VCaP (cell line): Measurements from ENCODE around the gene AHCYL1.
A peak's percentile ranks its signal among the peaks of the same experiment; 100 is the strongest.

Source experiments
- H3K27ac ChIP-seq: fragments of 450-650 bp; 2 replicates; pipeline ENCODE4 v1.5.1; 2017
- TF ChIP-seq, protein P1 (sequence below): fragments of 450-650 bp; conservative IDR thresholded peaks from 2 replicates; pipeline ENCODE4 v1.5.1; 2017; ENCODE audit warnings: mild to moderate bottlenecking, moderate library complexity

Gene AHCYL1

DNA sequence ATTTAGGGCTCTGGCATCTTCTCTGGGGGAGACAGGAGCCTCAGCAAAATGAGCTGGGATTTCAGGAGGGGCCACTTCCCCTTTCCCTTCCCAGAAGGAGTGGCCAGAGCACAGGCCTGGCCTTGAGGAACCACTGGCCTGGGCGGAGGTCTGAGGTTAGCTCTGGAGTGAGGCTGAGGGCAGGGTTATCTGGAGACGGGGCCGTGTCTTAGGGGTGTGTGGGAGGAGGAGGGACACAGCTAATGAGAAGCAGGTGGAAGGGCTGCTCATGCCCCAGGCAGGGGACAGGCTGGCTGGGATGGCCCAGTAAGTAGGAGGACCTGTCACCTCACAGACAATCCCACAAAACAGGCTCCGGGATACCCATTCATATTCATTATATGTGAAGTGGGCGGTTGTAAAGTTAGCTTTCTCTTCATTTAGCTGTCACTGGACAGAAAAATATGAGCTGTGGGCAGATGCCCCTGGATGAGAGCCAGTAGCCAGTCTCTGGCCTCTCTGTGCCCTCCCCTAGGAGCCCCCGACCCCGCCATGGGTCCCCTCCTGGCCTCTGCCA, 73.5 kb downstream of the AHCYL1 start:
- TF ChIP-seq, protein P1, sequence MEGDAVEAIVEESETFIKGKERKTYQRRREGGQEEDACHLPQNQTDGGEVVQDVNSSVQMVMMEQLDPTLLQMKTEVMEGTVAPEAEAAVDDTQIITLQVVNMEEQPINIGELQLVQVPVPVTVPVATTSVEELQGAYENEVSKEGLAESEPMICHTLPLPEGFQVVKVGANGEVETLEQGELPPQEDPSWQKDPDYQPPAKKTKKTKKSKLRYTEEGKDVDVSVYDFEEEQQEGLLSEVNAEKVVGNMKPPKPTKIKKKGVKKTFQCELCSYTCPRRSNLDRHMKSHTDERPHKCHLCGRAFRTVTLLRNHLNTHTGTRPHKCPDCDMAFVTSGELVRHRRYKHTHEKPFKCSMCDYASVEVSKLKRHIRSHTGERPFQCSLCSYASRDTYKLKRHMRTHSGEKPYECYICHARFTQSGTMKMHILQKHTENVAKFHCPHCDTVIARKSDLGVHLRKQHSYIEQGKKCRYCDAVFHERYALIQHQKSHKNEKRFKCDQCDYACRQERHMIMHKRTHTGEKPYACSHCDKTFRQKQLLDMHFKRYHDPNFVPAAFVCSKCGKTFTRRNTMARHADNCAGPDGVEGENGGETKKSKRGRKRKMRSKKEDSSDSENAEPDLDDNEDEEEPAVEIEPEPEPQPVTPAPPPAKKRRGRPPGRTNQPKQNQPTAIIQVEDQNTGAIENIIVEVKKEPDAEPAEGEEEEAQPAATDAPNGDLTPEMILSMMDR = no peak

DNA sequence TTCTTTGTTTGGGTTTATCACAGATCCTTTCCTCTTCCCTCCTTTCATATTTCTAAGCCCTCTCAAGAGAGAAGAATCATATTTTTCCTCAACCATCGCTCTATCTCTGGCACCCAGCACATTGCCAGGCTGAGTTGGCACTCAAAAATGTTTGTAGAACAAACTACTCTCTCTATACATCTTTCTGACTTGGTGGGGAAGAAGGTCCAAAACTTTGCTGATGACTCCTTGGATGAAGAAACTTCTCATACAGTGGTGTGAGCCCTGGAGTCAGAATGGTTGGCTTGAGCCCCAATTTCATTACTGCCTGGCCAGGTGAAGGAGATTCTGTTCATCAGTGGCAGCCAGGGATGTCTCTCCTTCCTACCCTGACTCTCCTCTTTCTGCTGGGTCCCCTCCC, 74.0 kb downstream of the AHCYL1 start:
- no peak overlapping the region for H3K27ac ChIP-seq
- TF ChIP-seq, protein P1 = no peak

More for the DNA sequence above, 73.5 kb downstream of the AHCYL1 start:
- no peak overlapping the region for H3K27ac ChIP-seq

DNA sequence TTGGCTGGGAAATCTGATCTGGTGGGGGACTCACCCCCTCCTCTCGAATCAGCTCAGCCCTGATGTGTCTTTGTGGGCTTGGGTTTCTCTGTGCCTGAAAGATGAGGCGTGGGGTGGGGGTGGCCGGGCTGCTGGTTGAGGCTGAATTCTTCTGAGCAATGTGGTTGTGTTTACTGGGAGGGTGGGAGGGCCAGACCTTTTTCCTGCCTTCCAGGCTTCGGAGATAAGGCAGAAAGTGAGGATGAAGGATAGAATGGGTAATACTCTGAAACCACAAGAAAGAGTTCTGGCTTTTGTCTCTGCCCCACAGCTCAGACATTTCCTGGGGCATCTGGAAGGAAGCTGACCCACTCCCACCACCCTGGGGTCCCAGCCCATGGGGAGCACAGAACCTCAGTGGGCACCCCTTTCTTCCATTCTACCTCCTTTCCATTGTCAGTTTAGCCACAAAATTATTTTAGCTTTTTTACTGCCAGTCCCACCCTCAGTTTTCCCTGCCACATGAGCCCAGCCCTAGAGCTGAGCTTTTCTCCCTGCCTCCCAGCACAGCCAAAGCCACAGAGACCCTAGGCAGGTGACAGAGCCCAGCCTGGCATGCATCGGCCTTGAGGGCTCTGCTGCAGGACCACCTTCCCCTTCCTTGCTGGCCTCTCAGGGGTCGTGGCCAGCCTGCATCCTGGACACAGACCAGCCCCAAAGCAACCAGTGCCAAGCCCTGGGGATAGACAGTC, 74.7 kb downstream of the AHCYL1 start:
- H3K27ac ChIP-seq = no peak overlapping the region
- TF ChIP-seq, protein P1 = no peak

DNA sequence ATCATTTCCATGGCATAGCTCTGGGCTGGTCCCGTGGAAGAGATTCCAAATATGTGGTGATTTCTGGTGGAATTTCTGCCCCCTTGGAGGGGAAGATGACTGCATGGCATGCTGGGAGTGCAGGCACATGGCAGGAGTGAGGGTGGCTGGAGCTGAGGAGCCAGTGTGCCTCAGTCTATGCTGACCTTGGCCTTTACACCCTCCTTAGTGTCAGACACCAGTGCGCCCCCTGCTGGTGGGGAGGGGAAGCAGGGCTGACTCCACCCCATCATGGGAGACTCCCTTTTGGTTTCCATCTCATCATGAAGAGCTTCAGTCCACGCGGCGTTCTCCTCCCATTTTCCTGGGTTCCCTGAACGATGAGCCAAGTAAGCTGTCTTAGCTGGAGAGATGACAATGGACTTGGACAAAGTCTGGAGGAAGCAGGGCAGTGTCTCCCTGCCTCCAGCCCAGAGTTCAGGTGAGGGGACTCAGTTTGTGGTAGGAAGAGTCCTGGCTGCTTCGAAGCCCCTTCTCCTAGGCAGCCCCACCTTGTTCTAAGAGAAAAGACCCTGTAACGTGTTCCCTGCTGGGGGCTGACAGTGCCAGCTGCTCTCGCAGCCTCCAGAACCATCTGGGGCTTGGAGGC, 75.6 kb downstream of the AHCYL1 start:
- no peak overlapping the region for H3K27ac ChIP-seq
- TF ChIP-seq, protein P1 = peak; percentile 60

DNA sequence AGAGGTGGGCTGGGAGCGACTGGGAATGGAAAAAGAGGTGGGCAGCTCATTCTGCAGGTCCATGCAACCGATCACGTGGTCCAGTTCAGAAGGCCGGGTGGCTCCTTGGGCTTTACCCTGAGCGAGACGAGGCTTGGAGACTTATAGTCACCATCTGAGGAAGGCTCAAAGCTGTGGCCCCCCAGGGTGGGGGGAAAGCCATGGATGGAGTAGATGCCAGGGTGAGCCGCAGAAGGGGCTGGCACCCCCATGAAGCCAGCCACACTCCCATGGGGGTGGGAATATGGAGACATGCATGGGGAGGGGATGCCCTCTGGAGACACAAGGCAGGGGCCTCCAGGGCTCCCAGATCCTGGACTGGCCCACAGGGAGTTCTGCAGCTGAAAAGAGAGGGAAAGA, 76.1 kb downstream of the AHCYL1 start:
- TF ChIP-seq, protein P1 = no peak
- H3K27ac ChIP-seq = no peak overlapping the region

DNA sequence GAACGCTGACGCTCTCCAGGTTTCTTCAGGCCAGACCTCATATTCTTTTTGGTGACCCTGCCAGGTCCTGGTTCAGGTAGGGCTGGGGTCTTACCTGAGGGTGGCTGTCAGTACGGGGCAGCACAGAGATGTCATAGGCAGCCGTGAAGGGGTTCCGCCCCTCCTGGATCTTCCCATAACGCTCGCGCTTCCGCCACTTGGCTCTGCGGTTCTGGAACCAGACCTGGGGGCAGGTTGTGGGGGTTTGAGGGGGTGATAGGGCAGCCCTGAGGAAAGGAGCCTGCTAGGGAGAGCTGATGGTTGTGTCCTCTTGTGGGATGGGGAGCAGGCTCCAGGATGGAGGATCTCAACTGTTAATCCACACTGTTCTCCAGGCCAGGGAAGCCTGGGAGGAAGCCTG, 76.8 kb downstream of the AHCYL1 start:
- TF ChIP-seq, protein P1 = no peak
- no peak overlapping the region for H3K27ac ChIP-seq

DNA sequence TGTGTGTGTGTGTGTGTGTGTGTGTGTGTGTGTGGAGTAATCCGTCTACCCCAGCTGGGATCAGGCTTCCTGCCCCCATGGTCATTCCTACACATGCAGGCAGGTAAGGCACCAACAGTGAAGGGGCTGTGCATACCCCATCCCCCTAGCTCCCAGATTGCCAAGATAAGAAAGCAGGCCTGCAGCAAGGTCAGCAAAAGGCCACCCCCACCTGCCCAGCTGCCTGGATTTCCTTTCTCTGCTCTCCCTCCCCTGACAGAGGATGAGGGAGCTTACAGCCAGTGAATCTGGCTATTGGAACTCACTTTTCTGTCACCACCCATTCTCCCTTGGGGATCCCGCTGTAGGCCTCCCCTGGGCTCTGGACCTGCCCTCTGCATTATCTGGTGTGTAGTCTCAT, 78.0 kb downstream of the AHCYL1 start:
- TF ChIP-seq, protein P1 = no peak
- H3K27ac ChIP-seq = no peak overlapping the region
